ENCODE data around the gene SYP.
"Not testable (repeated sequence)": the region's sequence is repeated elsewhere in the genome, so short reads cannot be mapped to it uniquely, and the experiment has no call there.

The SYP gene

GRCh38 chrX:49165901-49166881, 33.8 kb downstream of the SYP start:
- DNase-seq = peak; percentile 74

GRCh38 chrX:49164589-49165360, 35.2 kb downstream of the SYP start:
- DNase-seq = no peak

- DNase-seq = peak; percentile 86
These were observed 36.2 kb downstream of the SYP start for GRCh38 chrX:49163555-49164419.

- no peak for DNase-seq
These were observed 37.4 kb downstream of the SYP start, which contains the start of gene MAGIX for GRCh38 chrX:49162620-49163019. Gene MAGIX, plus strand, starts transcription at chrX:49162758. Its CDS starts 132 bp downstream, at chrX:49162890.

- DNase-seq = no peak
These were observed 38.4 kb downstream of the SYP start for GRCh38 chrX:49161632-49162031.

GRCh38 chrX:49160908-49161307, 39.1 kb downstream of the SYP start:
- no peak for DNase-seq

GRCh38 chrX:49157194-49157593, 42.8 kb downstream of the SYP start:
- DNase-seq = no peak

GRCh38 chrX:49155900-49156837, 43.8 kb downstream of the SYP start:
- DNase-seq = peak; percentile 89

GRCh38 chrX:49155243-49155899, 44.6 kb downstream of the SYP start:
- peak; percentile 63 for DNase-seq

GRCh38 chrX:49153467-49153866, 46.5 kb downstream of the SYP start:
- DNase-seq = no peak

- not testable (repeated sequence) for DNase-seq
These were observed 50.7 kb downstream of the SYP start for GRCh38 chrX:49149291-49149690.

GRCh38 chrX:49148390-49149100, 51.4 kb downstream of the SYP start:
- DNase-seq = not testable (repeated sequence)

- no peak for DNase-seq
These were observed 52.1 kb downstream of the SYP start for GRCh38 chrX:49147936-49148335.

- DNase-seq = no peak
These were observed 52.7 kb downstream of the SYP start for GRCh38 chrX:49147282-49147681.

GRCh38 chrX:49143154-49143553, 56.8 kb downstream of the SYP start:
- not testable (repeated sequence) for DNase-seq

GRCh38 chrX:49142264-49142663, 57.7 kb downstream of the SYP start:
- DNase-seq = not testable (repeated sequence)

- DNase-seq = no peak
These were observed 60.3 kb downstream of the SYP start for GRCh38 chrX:49139713-49140112.
